ENCODE data around the gene EYA4.

EYA4 gene

GRCh38 chr6:133577851-133578250 lies 336.7 kb downstream of the EYA4 start:
- DNase-seq (ENCODE audit: low read depth): no peak
- TF ChIP-seq MYC (IDR thresholded peaks at IDR 0.05; ENCODE audit: low read depth, low read length): no peak
- no peak for TF ChIP-seq POLR2A (IDR thresholded peaks at IDR 0.05; ENCODE audit: extremely low read depth, insufficient read length)
- TF ChIP-seq CTCF (IDR thresholded peaks at IDR 0.05; ENCODE audit: low read depth, low read length): no peak
- no peak for TF ChIP-seq MAX (IDR thresholded peaks at IDR 0.05; ENCODE audit: low read depth, low read length)
- no peak overlapping the region for H3K4me3 ChIP-seq (ENCODE audit: low read depth, low read length)
